HepG2 (cell line): ENCODE data around the gene NEDD4. TPM values are rescaled to one million over a fixed set of nuclear protein-coding genes. Genes with fewer than 3 reads are reported as not detected.

Experiments
- GRHL1 ChIP-seq: sonication (generic); formaldehyde crosslinking; conservative IDR thresholded peaks from 2 replicates; pipeline ENCODE4 v1.8.0; 2022; ENCODE audit warnings: missing genetic modification reagents
- HMGXB3 ChIP-seq: sonication (generic); formaldehyde crosslinking; IDR thresholded peaks from 2 replicates; pipeline ENCODE4 v1.4.0; 2020; ENCODE audit warnings: missing genetic modification reagents, borderline replicate concordance
- MYPOP ChIP-seq: sonication (generic); formaldehyde crosslinking; IDR thresholded peaks from 2 replicates; pipeline ENCODE4 v1.8.1; 2023; ENCODE audit warnings: mild to moderate bottlenecking, moderate library complexity, missing genetic modification reagents
- NR0B2 ChIP-seq: sonication (generic); formaldehyde crosslinking; IDR thresholded peaks from 2 replicates; pipeline ENCODE4 v1.4.0; 2020; ENCODE audit warnings: mild to moderate bottlenecking, missing genetic modification reagents
- NR2F1 ChIP-seq, 2 experiments: fragments of 450-650 bp in 1 of 2; formaldehyde crosslinking in 1 of 2; IDR thresholded peaks; 2 replicates each; pipeline versions ENCODE4 v1.5.0 to v1.6.1; 2016 to 2020; ENCODE audit warnings: mild to moderate bottlenecking in 1 of 2, missing compliant biosample characterization in 1 of 2, missing genetic modification reagents in 1 of 2, moderate library complexity in 1 of 2
- RCOR2 ChIP-seq: IDR thresholded peaks from 2 replicates; pipeline ENCODE4 v1.6.1; 2016; ENCODE audit warnings: missing biosample characterization, missing genetic modification reagents
- SP5 ChIP-seq: IDR thresholded peaks from 2 replicates; pipeline ENCODE4 v1.6.1; 2016; ENCODE audit warnings: low read depth, borderline replicate concordance
- ZNF251 ChIP-seq: sonication (generic); formaldehyde crosslinking; IDR thresholded peaks from 2 replicates; pipeline ENCODE4 v1.9.0; 2021; ENCODE audit warnings: mild to moderate bottlenecking, missing genetic modification reagents
- ZNF33B ChIP-seq: sonication (generic); formaldehyde crosslinking; IDR thresholded peaks from 2 replicates; pipeline ENCODE4 v1.5.1; 2020; ENCODE audit warnings: mild to moderate bottlenecking, missing genetic modification reagents
- ZNF382 ChIP-seq: sonication (generic); formaldehyde crosslinking; IDR thresholded peaks from 2 replicates; pipeline ENCODE4 v1.5.0; 2020; ENCODE audit warnings: missing genetic modification reagents, mild to moderate bottlenecking, borderline replicate concordance
- ZNF607 ChIP-seq: sonication (generic); formaldehyde crosslinking; IDR thresholded peaks from 2 replicates; pipeline ENCODE4 v1.5.1; 2020; ENCODE audit warnings: missing genetic modification reagents, mild to moderate bottlenecking, borderline replicate concordance
- polyA plus RNA-seq, 8 experiments: library from polyadenylated mRNA; depleted of rRNA in 3 of 8; stranded (reverse) in 7 of 8; unstranded in 1 of 8; fragments of >200 nt; fragmentation: Illumina TruSeq in 4 of 8; extraction: Trizol in 4 of 8; gene quantifications; 2 replicates each; pipeline versions ENCODE4 v1.2.1 to v1.2.3, GENCODE V29; 2011 to 2016; ENCODE audit warnings: low read depth in 4 of 8, missing spikeins in 1 of 8, mixed read lengths in 1 of 8; ENCODE audit not compliant: insufficient read depth in 1 of 8
- total RNA-seq, 5 experiments: library from RNA; depleted of rRNA; stranded (reverse); fragments of >200 nt; fragmentation: Illumina TruSeq; extraction: Trizol; gene quantifications; 2 replicates each; pipeline ENCODE4 v1.2.3, GENCODE V29; 2016; ENCODE audit warnings: low read depth in 1 of 5
- TF ChIP-seq, protein P1 (sequence below): sonication (generic); formaldehyde crosslinking; conservative IDR thresholded peaks from 2 replicates; pipeline ENCODE4 v1.4.0; 2020; ENCODE audit warnings: missing genetic modification reagents

Gene NEDD4
- total and polyA plus RNA-seq, 2 of the 13 experiments (the other 11 are each of a cell fraction or from before 2014, with no cell fraction given), result 10.4 to 13.0 TPM

DNA sequence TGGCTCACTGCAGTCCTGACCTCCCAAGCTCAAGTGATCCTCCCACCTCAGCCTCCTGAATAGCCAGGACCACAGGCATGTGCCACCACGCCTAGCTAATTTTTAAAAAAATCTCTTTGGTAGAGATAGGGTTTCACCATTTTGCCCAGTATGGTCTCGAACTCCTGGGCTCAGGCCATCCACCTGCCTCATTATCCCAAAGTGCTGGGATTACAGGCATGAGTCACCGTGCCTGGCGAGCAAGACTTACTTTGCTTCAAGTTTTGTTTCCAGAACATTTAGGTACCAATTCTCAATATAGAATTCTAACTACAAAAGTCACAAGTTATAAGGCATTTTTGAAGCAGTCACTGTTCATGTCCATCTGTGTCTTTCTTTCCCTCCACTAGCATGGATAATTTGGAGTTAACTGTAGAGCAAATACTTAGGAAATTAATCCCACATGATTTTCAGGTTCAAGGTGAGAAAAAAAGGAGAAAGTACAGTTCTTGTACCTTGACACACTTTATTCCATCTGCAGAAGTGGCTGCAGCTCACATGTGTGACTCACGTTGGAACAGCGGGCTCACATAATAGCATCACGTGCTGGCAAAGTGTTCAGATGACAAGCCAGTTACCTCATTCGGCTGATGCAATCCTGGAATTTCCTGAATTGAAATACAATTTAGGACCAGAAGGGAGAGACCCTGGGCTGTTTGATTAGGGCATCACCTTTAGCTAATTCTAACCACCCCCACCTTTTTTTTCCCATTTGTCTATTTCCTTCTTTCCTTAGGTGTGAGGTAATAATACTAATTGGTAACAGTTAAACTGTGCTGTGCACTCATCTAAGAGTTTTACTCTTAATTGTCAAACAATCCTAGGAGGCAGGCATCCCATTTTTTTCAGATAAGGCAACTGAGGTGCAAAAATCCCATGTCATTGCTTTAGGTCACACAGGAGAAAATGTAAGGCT lies 46.9 kb upstream of the NEDD4 start (continued):
- TF ChIP-seq ZNF33B (CRISPR knock-in tag) (0 out of 2 replicates have a peak, but pooled peaks have one; percentile 45), ZNF382 (CRISPR knock-in tag) (no peak), GRHL1 (no peak), NR0B2 (no peak), SP5 (no peak), ZNF251 (no peak), NR2F1 (CRISPR knock-in tag; IDR thresholded peaks at IDR 0.05) (no peak), HMGXB3 (CRISPR knock-in tag) (no peak), MYPOP (CRISPR knock-in tag) (peak; percentile 78; the same call in 1 of the 2 replicates), RCOR2 (peak; percentile 42; the same call in 1 of the 2 replicates), ZNF607 (no peak)
- TF ChIP-seq, protein P1, sequence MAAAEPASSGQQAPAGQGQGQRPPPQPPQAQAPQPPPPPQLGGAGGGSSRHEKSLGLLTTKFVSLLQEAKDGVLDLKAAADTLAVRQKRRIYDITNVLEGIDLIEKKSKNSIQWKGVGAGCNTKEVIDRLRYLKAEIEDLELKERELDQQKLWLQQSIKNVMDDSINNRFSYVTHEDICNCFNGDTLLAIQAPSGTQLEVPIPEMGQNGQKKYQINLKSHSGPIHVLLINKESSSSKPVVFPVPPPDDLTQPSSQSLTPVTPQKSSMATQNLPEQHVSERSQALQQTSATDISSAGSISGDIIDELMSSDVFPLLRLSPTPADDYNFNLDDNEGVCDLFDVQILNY (CRISPR knock-in tag), result no peak
